HCT116 (cell line): Measurements from ENCODE around the gene TXNDC9. TPM values are rescaled to one million over a fixed set of nuclear protein-coding genes. Genes with fewer than 3 reads are reported as not detected.

Experiments
- ATAC-seq: fragments of 200-7000 bp; cut with Tn5 transposase; 2 replicates; pipeline ENCODE4 v1.9.1; 2020; ENCODE audit warnings: mild to moderate bottlenecking, moderate library complexity
- BruUV-seq: library from RNA; stranded (reverse); fragments of 400-500 nt; replicated peaks from 2 replicates; lab custom pipeline; 2021; lab: Mats Ljungman, UMichigan
- CTCF ChIA-PET: fragments of 300-600 bp; sonication (Branson Sonifier 250); formaldehyde crosslinking; loops from one replicate; lab custom pipeline; 2021; ENCODE audit warnings: antibody characterized with exemption; lab: Charles Lee
- POLR2A ChIA-PET: fragments of 300-600, 350-600 bp; sonication (Branson Sonifier 250); formaldehyde crosslinking; loops from one replicate; lab custom pipeline; 2021; ENCODE audit warnings: antibody characterized with exemption; lab: Charles Lee
- RAD21 ChIA-PET, 2 experiments: fragments of 300-600 bp; sonication (Branson Sonifier 250); formaldehyde crosslinking; loops; one replicate each; lab custom pipeline; 2023; ENCODE audit warnings: low total read pairs in 2 of 2; ENCODE audit not compliant: uncharacterized antibody in 2 of 2, unreplicated experiment in 2 of 2, low non-redundant PET in 1 of 2; lab: Charles Lee
- DNase-seq: peaks from one replicate; pipeline ENCODE4 v3.0.0-alpha.2; 2010; ENCODE audit warnings: low read depth, low spot score
- H2AFZ ChIP-seq: fragments of 200-600 bp; shearing (Covaris generic), sonication (generic); 2 replicates; pipeline ENCODE4 v1.6.1; 2017; ENCODE audit warnings: low read depth, mixed run types, mixed read lengths, antibody characterized with exemption, low read length; ENCODE audit not compliant: poor library complexity, severe bottlenecking
- H3K27ac ChIP-seq: 2 replicates; pipeline ENCODE4 v1.5.1; 2012; ENCODE audit warnings: low read depth, low read length
- H3K27me3 ChIP-seq: fragments of 200-600 bp; sonication (generic); 2 replicates; pipeline ENCODE4 v1.6.1; 2016; ENCODE audit warnings: mixed run types, low read length, mixed read lengths; ENCODE audit not compliant: insufficient read depth
- H3K36me3 ChIP-seq, 2 experiments: fragments of 200-500 bp in 1 of 2; fragments of 200-600 bp in 1 of 2; sonication (Bioruptor generic) in 1 of 2; sonication (generic) in 1 of 2; 2 replicates each; pipeline versions ENCODE4 v1.5.1 to v1.6.1; 2014 to 2016; ENCODE audit warnings: low read length in 2 of 2, inconsistent platforms in 1 of 2, mixed read lengths in 1 of 2, mixed run types in 1 of 2; ENCODE audit not compliant: insufficient read depth in 2 of 2, control insufficient read depth in 1 of 2
- H3K4me1 ChIP-seq, 2 experiments: fragments of 200-600 bp in 1 of 2; sonication (generic) in 1 of 2; 2 replicates each; pipeline versions ENCODE4 v1.5.1 to v1.6.1; 2012 to 2017; ENCODE audit warnings: low read length in 2 of 2, inconsistent platforms in 1 of 2, mild to moderate bottlenecking in 1 of 2, mixed read lengths in 1 of 2, mixed run types in 1 of 2, moderate library complexity in 1 of 2; ENCODE audit not compliant: insufficient read depth in 2 of 2, control insufficient read depth in 1 of 2
- H3K4me2 ChIP-seq: fragments of 200-600 bp; sonication (generic); 2 replicates; pipeline ENCODE4 v1.6.1; 2017; ENCODE audit warnings: mixed run types, low read length, mixed read lengths
- H3K4me3 ChIP-seq, 2 experiments: fragments of 200-600 bp in 1 of 2; sonication (generic) in 1 of 2; replicated peaks in 1 of 2; 2 replicates each; pipeline ENCODE4 v1.5.1; 2011 to 2016; ENCODE audit warnings: low read length in 2 of 2, control low read depth in 1 of 2, low read depth in 1 of 2, mild to moderate bottlenecking in 1 of 2, mixed read lengths in 1 of 2, mixed run types in 1 of 2
- H3K79me2 ChIP-seq: fragments of 200-600 bp; sonication (generic); 2 replicates; pipeline ENCODE4 v1.6.1; 2017; ENCODE audit warnings: mild to moderate bottlenecking, mixed run types, low read length, moderate library complexity, mixed read lengths; ENCODE audit not compliant: insufficient read depth
- H3K9ac ChIP-seq: fragments of 200-600 bp; sonication (generic); 2 replicates; pipeline ENCODE4 v1.6.1; 2016; ENCODE audit warnings: low read length, mixed read lengths
- H3K9me2 ChIP-seq: fragments of 200-600 bp; sonication (generic), shearing (Covaris generic); 2 replicates; pipeline ENCODE4 v1.6.1; 2017; ENCODE audit warnings: mixed run types, mild to moderate bottlenecking, moderate library complexity; ENCODE audit not compliant: insufficient read depth
- H3K9me3 ChIP-seq, 2 experiments: fragments of 200-500 bp in 1 of 2; fragments of 200-600 bp in 1 of 2; sonication (Bioruptor generic) in 1 of 2; sonication (generic) in 1 of 2; 2 replicates each; pipeline ENCODE4 v1.6.1; 2014 to 2017; ENCODE audit warnings: low read length in 2 of 2, mixed read lengths in 2 of 2, inconsistent platforms in 1 of 2, low read depth in 1 of 2, mild to moderate bottlenecking in 1 of 2, mixed run types in 1 of 2, moderate library complexity in 1 of 2; ENCODE audit not compliant: control insufficient read depth in 1 of 2, insufficient read depth in 1 of 2
- H4K20me1 ChIP-seq: fragments of 200-600 bp; sonication (generic), shearing (Covaris generic); 2 replicates; pipeline ENCODE4 v1.6.1; 2017; ENCODE audit warnings: mixed run types, mild to moderate bottlenecking, moderate library complexity; ENCODE audit not compliant: insufficient read depth
- CBX3 ChIP-seq: IDR thresholded peaks from 2 replicates; pipeline ENCODE4 v1.6.1; 2012; ENCODE audit warnings: low read depth
- EGR1 ChIP-seq: IDR thresholded peaks from 2 replicates; pipeline ENCODE4 v1.6.1; 2012; ENCODE audit warnings: low read depth
- ELF1 ChIP-seq: IDR thresholded peaks from 2 replicates; pipeline ENCODE4 v1.6.1; 2012; ENCODE audit warnings: low read depth, borderline replicate concordance
- EZH2phosphoT487 ChIP-seq: fragments of 200-600 bp; IDR thresholded peaks from 2 replicates; pipeline ENCODE4 v1.6.1; 2018; ENCODE audit warnings: antibody characterized with exemption, borderline replicate concordance
- FOSL1 ChIP-seq: IDR thresholded peaks from 2 replicates; pipeline ENCODE4 v1.6.1; 2012; ENCODE audit warnings: low read depth
- JUND ChIP-seq: IDR thresholded peaks from 2 replicates; pipeline ENCODE4 v1.6.1; 2012
- POLR2AphosphoS5 ChIP-seq: IDR thresholded peaks from 2 replicates; pipeline ENCODE4 v1.6.1; 2011; ENCODE audit warnings: mild to moderate bottlenecking, low read depth, low read length, moderate library complexity
- RAD21 ChIP-seq: IDR thresholded peaks from 2 replicates; pipeline ENCODE4 v1.6.1; 2012; ENCODE audit warnings: low read depth, mild to moderate bottlenecking
- SIN3A ChIP-seq: IDR thresholded peaks from 2 replicates; pipeline ENCODE4 v1.6.1; 2012; ENCODE audit warnings: low read depth
- SP1 ChIP-seq: IDR thresholded peaks from 2 replicates; pipeline ENCODE4 v1.6.1; 2012; ENCODE audit warnings: low read depth
- SRF ChIP-seq: IDR thresholded peaks from 2 replicates; pipeline ENCODE4 v1.6.1; 2012; ENCODE audit warnings: low read depth
- TCF7L2 ChIP-seq: IDR thresholded peaks from 2 replicates; pipeline ENCODE4 v1.7.0; 2011; ENCODE audit warnings: borderline replicate concordance, inconsistent platforms; ENCODE audit not compliant: insufficient read depth, insufficient read length; ENCODE audit errors: extremely low read depth
- ZFX ChIP-seq: fragments of 450-650 bp; IDR thresholded peaks from 2 replicates; pipeline ENCODE4 v1.6.1; 2017
- ZNF274 ChIP-seq: fragments of 200-500 bp; sonication (Bioruptor generic); IDR thresholded peaks from 2 replicates; pipeline ENCODE4 v1.6.1; 2014; ENCODE audit warnings: mild to moderate bottlenecking, low read depth, low read length, inconsistent platforms
- intact Hi-C: fragments of 100-400 bp; cut with micrococcal nuclease; formaldehyde crosslinking; loops from 2 replicates; pipeline ENCODE4 v1.10.0; 2022
- total RNA-seq: library from RNA; stranded (reverse); gene quantifications from one replicate; pipeline ENCODE4 v1.2.1, GENCODE V29; 2021; ENCODE audit not compliant: unreplicated experiment
- TF ChIP-seq, protein P1 (sequence below): IDR thresholded peaks from 2 replicates; pipeline ENCODE4 v1.6.1; 2012
- TF ChIP-seq, protein P2 (sequence below): IDR thresholded peaks from 2 replicates; pipeline ENCODE4 v1.6.1; 2011; ENCODE audit warnings: mild to moderate bottlenecking, low read length, moderate library complexity; ENCODE audit not compliant: insufficient replicate concordance; ENCODE audit errors: extremely low read depth
- TF ChIP-seq, protein P3 (sequence below): IDR thresholded peaks from 2 replicates; pipeline ENCODE4 v1.6.1; 2012
- TF ChIP-seq, protein P4 (sequence below), 3 experiments: fragments of 200-600 bp in 1 of 3; sonication (generic) in 1 of 3; IDR thresholded peaks in 2 of 3; conservative IDR thresholded peaks in 1 of 3; 2 replicates each; pipeline ENCODE4 v1.5.1; 2012 to 2017; ENCODE audit warnings: low read depth in 2 of 3, low read length in 2 of 3, antibody characterized with exemption in 1 of 3, borderline replicate concordance in 1 of 3, control low read depth in 1 of 3, mild to moderate bottlenecking in 1 of 3, mixed read lengths in 1 of 3, mixed run types in 1 of 3, moderate library complexity in 1 of 3; ENCODE audit not compliant: insufficient read depth in 1 of 3
- TF ChIP-seq, protein P5 (sequence below): IDR thresholded peaks from 2 replicates; pipeline ENCODE4 v1.6.1; 2012; ENCODE audit warnings: low read depth

Gene TXNDC9
- total RNA-seq, 1 experiment from 2014 or later: 18.3 TPM

DNA sequence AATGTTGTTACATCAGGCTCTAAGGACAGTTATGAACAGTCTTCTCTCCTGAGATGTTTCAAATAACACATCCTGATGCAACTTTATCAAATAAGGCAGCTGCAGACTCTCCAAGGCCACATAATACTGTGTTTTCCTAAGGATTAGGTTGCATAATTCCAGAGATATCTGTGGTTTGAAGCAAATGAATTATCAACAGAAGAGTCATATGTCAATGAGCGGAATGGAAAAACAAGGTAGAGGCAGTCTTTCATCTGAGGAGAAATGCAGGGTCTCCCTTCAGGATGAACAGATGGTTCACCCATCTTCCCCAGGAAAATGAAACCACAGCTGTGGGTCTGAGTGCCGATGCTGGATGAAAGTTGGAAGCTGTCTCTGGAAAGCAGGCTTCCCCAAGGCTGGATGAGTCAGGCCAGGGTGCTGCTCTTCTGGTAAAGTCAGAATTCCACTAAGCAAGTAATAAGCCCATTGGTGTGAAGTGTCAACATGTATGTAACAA is 57.3 kb downstream of the TXNDC9 start:
- Histone ChIP-seq H3K4me2 (no peak overlapping the region), H3K4me1 (no peaks in the 10 kb centered on the region), H3K9me3 (no peaks in the 10 kb centered on the region), H4K20me1 (no peaks in the 10 kb centered on the region), H3K27me3 (no peaks in the 10 kb centered on the region), H3K36me3 (peaks cover 0 to under 1% of the 10 kb centered on the region in 2 experiments; a peak in 1 of 4 replicates), H3K27ac (no peak overlapping the region), H3K4me3 (no peak overlapping the region), H3K79me2 (no peaks in the 10 kb centered on the region), H3K9ac (no peak overlapping the region), H2AFZ (no peak overlapping the region), H3K9me2 (no peaks in the 10 kb centered on the region)
- DNase-seq (no peak), ATAC-seq (no peak)
- BruUV-seq: no TSS peak
- CTCF ChIA-PET: no interaction called here
- POLR2A ChIA-PET: no interaction called here
- RAD21 ChIA-PET: no interaction called here
- TF ChIP-seq EGR1 (no peak), TCF7L2 (no peak), ZFX (no peak), EZH2phosphoT487 (no peak), SP1 (no peak), FOSL1 (no peak), ELF1 (no peak), SRF (no peak), RAD21 (no peak), ZNF274 (no peak), POLR2AphosphoS5 (no peak), JUND (no peak), SIN3A (no peak), CBX3 (no peak)
- TF ChIP-seq, protein P1, sequence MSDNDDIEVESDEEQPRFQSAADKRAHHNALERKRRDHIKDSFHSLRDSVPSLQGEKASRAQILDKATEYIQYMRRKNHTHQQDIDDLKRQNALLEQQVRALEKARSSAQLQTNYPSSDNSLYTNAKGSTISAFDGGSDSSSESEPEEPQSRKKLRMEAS: no peak
- TF ChIP-seq, protein P2, sequence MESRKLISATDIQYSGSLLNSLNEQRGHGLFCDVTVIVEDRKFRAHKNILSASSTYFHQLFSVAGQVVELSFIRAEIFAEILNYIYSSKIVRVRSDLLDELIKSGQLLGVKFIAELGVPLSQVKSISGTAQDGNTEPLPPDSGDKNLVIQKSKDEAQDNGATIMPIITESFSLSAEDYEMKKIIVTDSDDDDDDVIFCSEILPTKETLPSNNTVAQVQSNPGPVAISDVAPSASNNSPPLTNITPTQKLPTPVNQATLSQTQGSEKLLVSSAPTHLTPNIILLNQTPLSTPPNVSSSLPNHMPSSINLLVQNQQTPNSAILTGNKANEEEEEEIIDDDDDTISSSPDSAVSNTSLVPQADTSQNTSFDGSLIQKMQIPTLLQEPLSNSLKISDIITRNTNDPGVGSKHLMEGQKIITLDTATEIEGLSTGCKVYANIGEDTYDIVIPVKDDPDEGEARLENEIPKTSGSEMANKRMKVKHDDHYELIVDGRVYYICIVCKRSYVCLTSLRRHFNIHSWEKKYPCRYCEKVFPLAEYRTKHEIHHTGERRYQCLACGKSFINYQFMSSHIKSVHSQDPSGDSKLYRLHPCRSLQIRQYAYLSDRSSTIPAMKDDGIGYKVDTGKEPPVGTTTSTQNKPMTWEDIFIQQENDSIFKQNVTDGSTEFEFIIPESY: no peak
- TF ChIP-seq, protein P3, sequence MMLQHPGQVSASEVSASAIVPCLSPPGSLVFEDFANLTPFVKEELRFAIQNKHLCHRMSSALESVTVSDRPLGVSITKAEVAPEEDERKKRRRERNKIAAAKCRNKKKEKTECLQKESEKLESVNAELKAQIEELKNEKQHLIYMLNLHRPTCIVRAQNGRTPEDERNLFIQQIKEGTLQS: no peak
- TF ChIP-seq, protein P4, sequence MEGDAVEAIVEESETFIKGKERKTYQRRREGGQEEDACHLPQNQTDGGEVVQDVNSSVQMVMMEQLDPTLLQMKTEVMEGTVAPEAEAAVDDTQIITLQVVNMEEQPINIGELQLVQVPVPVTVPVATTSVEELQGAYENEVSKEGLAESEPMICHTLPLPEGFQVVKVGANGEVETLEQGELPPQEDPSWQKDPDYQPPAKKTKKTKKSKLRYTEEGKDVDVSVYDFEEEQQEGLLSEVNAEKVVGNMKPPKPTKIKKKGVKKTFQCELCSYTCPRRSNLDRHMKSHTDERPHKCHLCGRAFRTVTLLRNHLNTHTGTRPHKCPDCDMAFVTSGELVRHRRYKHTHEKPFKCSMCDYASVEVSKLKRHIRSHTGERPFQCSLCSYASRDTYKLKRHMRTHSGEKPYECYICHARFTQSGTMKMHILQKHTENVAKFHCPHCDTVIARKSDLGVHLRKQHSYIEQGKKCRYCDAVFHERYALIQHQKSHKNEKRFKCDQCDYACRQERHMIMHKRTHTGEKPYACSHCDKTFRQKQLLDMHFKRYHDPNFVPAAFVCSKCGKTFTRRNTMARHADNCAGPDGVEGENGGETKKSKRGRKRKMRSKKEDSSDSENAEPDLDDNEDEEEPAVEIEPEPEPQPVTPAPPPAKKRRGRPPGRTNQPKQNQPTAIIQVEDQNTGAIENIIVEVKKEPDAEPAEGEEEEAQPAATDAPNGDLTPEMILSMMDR (IDR thresholded peaks at IDR 0.05 in 2 of 3, conservative IDR thresholded peaks at IDR 0.05 in 1 of 3; ENCODE audit: borderline replicate concordance in 1 of 3, insufficient read depth in 1 of 3, low read depth in 2 of 3, low read length in 2 of 3): no peak
- TF ChIP-seq, protein P5, sequence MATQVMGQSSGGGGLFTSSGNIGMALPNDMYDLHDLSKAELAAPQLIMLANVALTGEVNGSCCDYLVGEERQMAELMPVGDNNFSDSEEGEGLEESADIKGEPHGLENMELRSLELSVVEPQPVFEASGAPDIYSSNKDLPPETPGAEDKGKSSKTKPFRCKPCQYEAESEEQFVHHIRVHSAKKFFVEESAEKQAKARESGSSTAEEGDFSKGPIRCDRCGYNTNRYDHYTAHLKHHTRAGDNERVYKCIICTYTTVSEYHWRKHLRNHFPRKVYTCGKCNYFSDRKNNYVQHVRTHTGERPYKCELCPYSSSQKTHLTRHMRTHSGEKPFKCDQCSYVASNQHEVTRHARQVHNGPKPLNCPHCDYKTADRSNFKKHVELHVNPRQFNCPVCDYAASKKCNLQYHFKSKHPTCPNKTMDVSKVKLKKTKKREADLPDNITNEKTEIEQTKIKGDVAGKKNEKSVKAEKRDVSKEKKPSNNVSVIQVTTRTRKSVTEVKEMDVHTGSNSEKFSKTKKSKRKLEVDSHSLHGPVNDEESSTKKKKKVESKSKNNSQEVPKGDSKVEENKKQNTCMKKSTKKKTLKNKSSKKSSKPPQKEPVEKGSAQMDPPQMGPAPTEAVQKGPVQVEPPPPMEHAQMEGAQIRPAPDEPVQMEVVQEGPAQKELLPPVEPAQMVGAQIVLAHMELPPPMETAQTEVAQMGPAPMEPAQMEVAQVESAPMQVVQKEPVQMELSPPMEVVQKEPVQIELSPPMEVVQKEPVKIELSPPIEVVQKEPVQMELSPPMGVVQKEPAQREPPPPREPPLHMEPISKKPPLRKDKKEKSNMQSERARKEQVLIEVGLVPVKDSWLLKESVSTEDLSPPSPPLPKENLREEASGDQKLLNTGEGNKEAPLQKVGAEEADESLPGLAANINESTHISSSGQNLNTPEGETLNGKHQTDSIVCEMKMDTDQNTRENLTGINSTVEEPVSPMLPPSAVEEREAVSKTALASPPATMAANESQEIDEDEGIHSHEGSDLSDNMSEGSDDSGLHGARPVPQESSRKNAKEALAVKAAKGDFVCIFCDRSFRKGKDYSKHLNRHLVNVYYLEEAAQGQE: no peak
- intact Hi-C loops: no loop called here
